GM12878 (cell line): Measurements from ENCODE around the gene GMNN. TPM values are rescaled to one million over a fixed set of nuclear protein-coding genes. Genes with fewer than 3 reads are reported as not detected.

Experiments used
- BHLHE40 ChIP-seq, 2 experiments: fragments of 450-650 bp in 1 of 2; IDR thresholded peaks; 2 replicates each; pipeline ENCODE4 v1.6.1; 2011 to 2017; ENCODE audit warnings: low read depth in 2 of 2, borderline replicate concordance in 1 of 2, improper control_type of control experiment in 1 of 2, low read length in 1 of 2, mild to moderate bottlenecking in 1 of 2
- EGR1 ChIP-seq, 2 experiments: IDR thresholded peaks; 1 replicate in 1 of 2; 2 replicates in 1 of 2; pipeline ENCODE4 v1.6.1; 2011 to 2012; ENCODE audit warnings: low read depth in 2 of 2, low read length in 2 of 2, borderline replicate concordance in 1 of 2, mild to moderate bottlenecking in 1 of 2, moderate library complexity in 1 of 2
- EP300 ChIP-seq, 2 experiments: fragments of 150-350 bp in 1 of 2; IDR thresholded peaks; 2 replicates each; pipeline ENCODE4 v1.6.1; 2011 to 2012; ENCODE audit warnings: low read depth in 2 of 2, low read length in 2 of 2, borderline replicate concordance in 1 of 2, improper control_type of control experiment in 1 of 2, inconsistent platforms in 1 of 2; ENCODE audit not compliant: control insufficient read depth in 1 of 2
- FOS ChIP-seq: IDR thresholded peaks from 3 replicates; pipeline ENCODE4 v1.6.1; 2011; ENCODE audit warnings: borderline replicate concordance; ENCODE audit not compliant: insufficient read length; ENCODE audit errors: extremely low read depth
- HDAC6 ChIP-seq: fragments of 200-600 bp; sonication (generic); IDR thresholded peaks from one replicate; pipeline ENCODE4 v1.8.0; 2017; ENCODE audit warnings: antibody characterized with exemption; ENCODE audit not compliant: unreplicated experiment
- KDM1A ChIP-seq: fragments of 200-600 bp; sonication (generic); IDR thresholded peaks from 2 replicates; pipeline ENCODE4 v1.6.1; 2016; ENCODE audit warnings: borderline replicate concordance
- KLF5 ChIP-seq: fragments of 450-650 bp; IDR thresholded peaks from 2 replicates; pipeline ENCODE4 v1.6.1; 2014; ENCODE audit warnings: mild to moderate bottlenecking; ENCODE audit not compliant: partially characterized antibody
- MEF2A ChIP-seq: IDR thresholded peaks from 2 replicates; pipeline ENCODE4 v1.6.1; 2011; ENCODE audit warnings: low read depth, mild to moderate bottlenecking, low read length, moderate library complexity; ENCODE audit not compliant: insufficient read depth
- MXI1 ChIP-seq: fragments of 150-350 bp; IDR thresholded peaks from 2 replicates; pipeline ENCODE4 v1.6.1; 2011; ENCODE audit warnings: low read depth, mild to moderate bottlenecking, inconsistent platforms, low read length, improper control_type of control experiment
- NBN ChIP-seq: fragments of 450-650 bp; IDR thresholded peaks from 2 replicates; pipeline ENCODE4 v1.6.1; 2016
- NR2C2 ChIP-seq: IDR thresholded peaks from 2 replicates; pipeline ENCODE4 v1.6.1; 2011; ENCODE audit warnings: borderline replicate concordance, low read depth; ENCODE audit not compliant: control insufficient read depth, insufficient read length
- RB1 ChIP-seq: fragments of 450-650 bp; formaldehyde crosslinking; IDR thresholded peaks from 2 replicates; pipeline ENCODE4 v1.6.1; 2017; ENCODE audit warnings: mild to moderate bottlenecking, borderline replicate concordance
- RFX5 ChIP-seq: IDR thresholded peaks from 2 replicates; pipeline ENCODE4 v1.6.1; 2011; ENCODE audit warnings: low read depth, low read length, improper control_type of control experiment
- SMAD1 ChIP-seq: fragments of 450-650 bp; IDR thresholded peaks from 2 replicates; pipeline ENCODE4 v1.6.1; 2018; ENCODE audit warnings: mild to moderate bottlenecking, low read depth; ENCODE audit not compliant: partially characterized antibody
- ZNF217 ChIP-seq: fragments of 450-650 bp; IDR thresholded peaks from 2 replicates; pipeline ENCODE4 v1.6.1; 2017; ENCODE audit warnings: antibody characterized with exemption, mild to moderate bottlenecking
- ZSCAN29 ChIP-seq: fragments of 450-650 bp; IDR thresholded peaks from 2 replicates; pipeline ENCODE4 v1.6.1; 2017; ENCODE audit warnings: mild to moderate bottlenecking, moderate library complexity
- polyA plus RNA-seq, 11 experiments: library from polyadenylated mRNA; depleted of rRNA in 4 of 11; unstranded in 6 of 11; stranded (reverse) in 5 of 11; fragments of >200 nt; fragmentation: Nextera tagmentation in 4 of 11; fragmentation: Illumina TruSeq in 1 of 11; extraction: Ambion mirVana in 4 of 11; extraction: Trizol in 1 of 11; gene quantifications; 1 replicate in 1 of 11; 2 replicates in 10 of 11; pipeline versions ENCODE4 v1.2.1 to v1.2.3, GENCODE V29; 2011 to 2016; ENCODE audit warnings: inconsistent platforms in 2 of 11, missing spikeins in 2 of 11, low read depth in 1 of 11
- total RNA-seq, 4 experiments: library from RNA; depleted of rRNA in 3 of 4; stranded (reverse); fragments of >200 nt in 3 of 4; fragmentation: Illumina TruSeq in 1 of 4; extraction: Trizol in 1 of 4; gene quantifications; 2 replicates each; pipeline versions ENCODE4 v1.2.1 to v1.2.3, GENCODE V29; 2013 to 2021
- TF ChIP-seq, protein P1 (sequence below): fragments of 450-650 bp; IDR thresholded peaks from 2 replicates; pipeline ENCODE4 v1.6.1; 2018; ENCODE audit warnings: borderline replicate concordance, mild to moderate bottlenecking; ENCODE audit not compliant: partially characterized antibody
- TF ChIP-seq, protein P2 (sequence below): IDR thresholded peaks from 2 replicates; pipeline ENCODE4 v1.6.1; 2011; ENCODE audit warnings: low read depth, mild to moderate bottlenecking, low read length, moderate library complexity, borderline replicate concordance; ENCODE audit errors: extremely low read depth
- TF ChIP-seq, protein P3 (sequence below): fragments of 150-350 bp; IDR thresholded peaks from 2 replicates; pipeline ENCODE4 v1.6.1; 2014; ENCODE audit warnings: mild to moderate bottlenecking, low read depth, low read length
- TF ChIP-seq, protein P4 (sequence below): fragments of 450-650 bp; IDR thresholded peaks from 2 replicates; pipeline ENCODE4 v1.6.1; 2017; ENCODE audit warnings: mild to moderate bottlenecking

The GMNN gene
- total and polyA plus RNA-seq, 10 of the 15 experiments (the other 5 are each of a cell fraction or from before 2014, with no cell fraction given), result 51.9 to 153 (median 105) TPM

DNA sequence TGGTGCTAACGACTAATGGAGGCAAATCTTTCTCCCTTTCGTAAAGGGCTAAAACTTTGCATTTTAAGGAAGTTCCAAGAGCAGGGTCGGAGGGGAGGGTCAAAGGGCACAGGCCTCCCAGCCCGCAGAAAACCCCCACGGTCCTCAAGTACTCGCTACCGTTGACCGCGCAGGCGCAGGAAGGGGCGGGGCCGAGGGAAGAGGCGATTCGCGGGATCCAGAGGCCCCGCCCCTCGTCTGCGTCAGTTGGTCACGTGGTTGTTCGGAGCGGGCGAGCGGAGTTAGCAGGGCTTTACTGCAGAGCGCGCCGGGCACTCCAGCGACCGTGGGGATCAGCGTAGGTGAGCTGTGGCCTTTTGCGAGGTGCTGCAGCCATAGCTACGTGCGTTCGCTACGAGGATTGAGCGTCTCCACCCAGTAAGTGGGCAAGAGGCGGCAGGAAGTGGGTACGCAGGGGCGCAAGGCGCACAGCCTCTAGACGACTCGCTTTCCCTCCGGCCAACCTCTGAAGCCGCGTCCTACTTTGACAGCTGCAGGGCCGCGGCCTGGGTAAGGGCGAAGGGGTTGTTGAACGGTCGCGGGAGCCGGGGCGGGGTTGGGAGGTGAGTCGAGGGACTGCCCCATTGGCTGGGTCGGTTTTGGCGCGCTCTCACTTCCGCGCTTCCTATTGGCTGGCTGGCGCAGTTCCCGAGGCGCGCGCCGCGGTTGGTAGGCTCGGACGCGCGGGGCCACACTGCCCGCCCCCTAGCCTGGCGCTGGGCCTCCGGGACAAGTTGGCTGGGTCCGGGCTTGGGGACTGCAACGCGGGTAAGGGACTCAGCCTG lies at the start of gene GMNN (continued):
- TF ChIP-seq, protein P1, sequence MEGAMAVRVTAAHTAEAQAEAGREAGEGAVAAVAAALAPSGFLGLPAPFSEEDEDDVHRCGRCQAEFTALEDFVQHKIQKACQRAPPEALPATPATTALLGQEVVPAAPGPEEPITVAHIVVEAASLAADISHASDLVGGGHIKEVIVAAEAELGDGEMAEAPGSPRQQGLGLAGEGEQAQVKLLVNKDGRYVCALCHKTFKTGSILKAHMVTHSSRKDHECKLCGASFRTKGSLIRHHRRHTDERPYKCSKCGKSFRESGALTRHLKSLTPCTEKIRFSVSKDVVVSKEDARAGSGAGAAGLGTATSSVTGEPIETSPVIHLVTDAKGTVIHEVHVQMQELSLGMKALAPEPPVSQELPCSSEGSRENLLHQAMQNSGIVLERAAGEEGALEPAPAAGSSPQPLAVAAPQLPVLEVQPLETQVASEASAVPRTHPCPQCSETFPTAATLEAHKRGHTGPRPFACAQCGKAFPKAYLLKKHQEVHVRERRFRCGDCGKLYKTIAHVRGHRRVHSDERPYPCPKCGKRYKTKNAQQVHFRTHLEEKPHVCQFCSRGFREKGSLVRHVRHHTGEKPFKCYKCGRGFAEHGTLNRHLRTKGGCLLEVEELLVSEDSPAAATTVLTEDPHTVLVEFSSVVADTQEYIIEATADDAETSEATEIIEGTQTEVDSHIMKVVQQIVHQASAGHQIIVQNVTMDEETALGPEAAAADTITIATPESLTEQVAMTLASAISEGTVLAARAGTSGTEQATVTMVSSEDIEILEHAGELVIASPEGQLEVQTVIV, result peak; percentile 12
- TF ChIP-seq ZNF217 (no peak), ZSCAN29 (no peak), BHLHE40 (IDR thresholded peaks at IDR 0.05; ENCODE audit: borderline replicate concordance in 1 of 2, low read depth in 2 of 2, low read length in 1 of 2) (peak; percentile 52 to 87; a peak in 3 of 4 replicates), RFX5 (0 out of 2 replicates have a peak, but pooled peaks have one; percentile 36), EP300 (IDR thresholded peaks at IDR 0.05; ENCODE audit: borderline replicate concordance in 1 of 2, control insufficient read depth in 1 of 2, low read depth in 2 of 2, low read length in 2 of 2) (no peak), MEF2A (no peak), KDM1A (no peak), SMAD1 (no peak), MXI1 (no peak), NBN (peak; percentile 91), RB1 (peak; percentile 99), NR2C2 (no peak), HDAC6 (no peak), EGR1 (IDR thresholded peaks at IDR 0.05; ENCODE audit: borderline replicate concordance in 1 of 2, low read depth in 2 of 2, low read length in 2 of 2) (no peak), FOS (peak; percentile 30), KLF5 (peak; percentile 64)
- TF ChIP-seq, protein P2, sequence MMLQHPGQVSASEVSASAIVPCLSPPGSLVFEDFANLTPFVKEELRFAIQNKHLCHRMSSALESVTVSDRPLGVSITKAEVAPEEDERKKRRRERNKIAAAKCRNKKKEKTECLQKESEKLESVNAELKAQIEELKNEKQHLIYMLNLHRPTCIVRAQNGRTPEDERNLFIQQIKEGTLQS, result peak; percentile 57; the same call in 1 of the 2 replicates
- TF ChIP-seq, protein P3, sequence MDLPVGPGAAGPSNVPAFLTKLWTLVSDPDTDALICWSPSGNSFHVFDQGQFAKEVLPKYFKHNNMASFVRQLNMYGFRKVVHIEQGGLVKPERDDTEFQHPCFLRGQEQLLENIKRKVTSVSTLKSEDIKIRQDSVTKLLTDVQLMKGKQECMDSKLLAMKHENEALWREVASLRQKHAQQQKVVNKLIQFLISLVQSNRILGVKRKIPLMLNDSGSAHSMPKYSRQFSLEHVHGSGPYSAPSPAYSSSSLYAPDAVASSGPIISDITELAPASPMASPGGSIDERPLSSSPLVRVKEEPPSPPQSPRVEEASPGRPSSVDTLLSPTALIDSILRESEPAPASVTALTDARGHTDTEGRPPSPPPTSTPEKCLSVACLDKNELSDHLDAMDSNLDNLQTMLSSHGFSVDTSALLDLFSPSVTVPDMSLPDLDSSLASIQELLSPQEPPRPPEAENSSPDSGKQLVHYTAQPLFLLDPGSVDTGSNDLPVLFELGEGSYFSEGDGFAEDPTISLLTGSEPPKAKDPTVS, result no peak
- TF ChIP-seq, protein P4, sequence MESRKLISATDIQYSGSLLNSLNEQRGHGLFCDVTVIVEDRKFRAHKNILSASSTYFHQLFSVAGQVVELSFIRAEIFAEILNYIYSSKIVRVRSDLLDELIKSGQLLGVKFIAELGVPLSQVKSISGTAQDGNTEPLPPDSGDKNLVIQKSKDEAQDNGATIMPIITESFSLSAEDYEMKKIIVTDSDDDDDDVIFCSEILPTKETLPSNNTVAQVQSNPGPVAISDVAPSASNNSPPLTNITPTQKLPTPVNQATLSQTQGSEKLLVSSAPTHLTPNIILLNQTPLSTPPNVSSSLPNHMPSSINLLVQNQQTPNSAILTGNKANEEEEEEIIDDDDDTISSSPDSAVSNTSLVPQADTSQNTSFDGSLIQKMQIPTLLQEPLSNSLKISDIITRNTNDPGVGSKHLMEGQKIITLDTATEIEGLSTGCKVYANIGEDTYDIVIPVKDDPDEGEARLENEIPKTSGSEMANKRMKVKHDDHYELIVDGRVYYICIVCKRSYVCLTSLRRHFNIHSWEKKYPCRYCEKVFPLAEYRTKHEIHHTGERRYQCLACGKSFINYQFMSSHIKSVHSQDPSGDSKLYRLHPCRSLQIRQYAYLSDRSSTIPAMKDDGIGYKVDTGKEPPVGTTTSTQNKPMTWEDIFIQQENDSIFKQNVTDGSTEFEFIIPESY, result no peak
